Cardiac fibroblast (primary cell): ENCODE results near the gene LCE1D.

Experiments
- DNase-seq, 2 donors: peaks; one replicate each; pipeline versions ENCODE4 v3.0.0 to v3.0.0-alpha.2; 2010; ENCODE audit warnings: low read depth in 2 of 2
- H3K4me3 ChIP-seq, 2 donors: replicated peaks in 1 of 2; 1 replicate in 1 of 2; 2 replicates in 1 of 2; pipeline ENCODE4 v1.5.1; 2011; ENCODE audit warnings: low read depth in 2 of 2, low read length in 2 of 2, mild to moderate bottlenecking in 2 of 2, moderate library complexity in 1 of 2
- TF ChIP-seq, protein P1 (sequence below): IDR thresholded peaks from one replicate; pipeline ENCODE4 v1.5.1; 2011; ENCODE audit warnings: low read depth, mild to moderate bottlenecking, low read length, inconsistent platforms

LCE1D gene

GRCh38 chr1:152811050-152811449 lies 14.5 kb downstream of the LCE1D start:
- TF ChIP-seq, protein P1, sequence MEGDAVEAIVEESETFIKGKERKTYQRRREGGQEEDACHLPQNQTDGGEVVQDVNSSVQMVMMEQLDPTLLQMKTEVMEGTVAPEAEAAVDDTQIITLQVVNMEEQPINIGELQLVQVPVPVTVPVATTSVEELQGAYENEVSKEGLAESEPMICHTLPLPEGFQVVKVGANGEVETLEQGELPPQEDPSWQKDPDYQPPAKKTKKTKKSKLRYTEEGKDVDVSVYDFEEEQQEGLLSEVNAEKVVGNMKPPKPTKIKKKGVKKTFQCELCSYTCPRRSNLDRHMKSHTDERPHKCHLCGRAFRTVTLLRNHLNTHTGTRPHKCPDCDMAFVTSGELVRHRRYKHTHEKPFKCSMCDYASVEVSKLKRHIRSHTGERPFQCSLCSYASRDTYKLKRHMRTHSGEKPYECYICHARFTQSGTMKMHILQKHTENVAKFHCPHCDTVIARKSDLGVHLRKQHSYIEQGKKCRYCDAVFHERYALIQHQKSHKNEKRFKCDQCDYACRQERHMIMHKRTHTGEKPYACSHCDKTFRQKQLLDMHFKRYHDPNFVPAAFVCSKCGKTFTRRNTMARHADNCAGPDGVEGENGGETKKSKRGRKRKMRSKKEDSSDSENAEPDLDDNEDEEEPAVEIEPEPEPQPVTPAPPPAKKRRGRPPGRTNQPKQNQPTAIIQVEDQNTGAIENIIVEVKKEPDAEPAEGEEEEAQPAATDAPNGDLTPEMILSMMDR = no peak
- no peak overlapping the region for H3K4me3 ChIP-seq
- no peak for DNase-seq

- H3K4me3 ChIP-seq = no peak within 1 kb of the TSS
- TF ChIP-seq, protein P1 = no peak
- no peak for DNase-seq
These were observed 15.2 kb downstream of the LCE1D start, which contains the start of gene LCE1B for GRCh38 chr1:152811671-152812070. LCE1B (plus strand) TSS chr1:152811971; CDS start chr1:152812447, 476 bp downstream.

DNA sequence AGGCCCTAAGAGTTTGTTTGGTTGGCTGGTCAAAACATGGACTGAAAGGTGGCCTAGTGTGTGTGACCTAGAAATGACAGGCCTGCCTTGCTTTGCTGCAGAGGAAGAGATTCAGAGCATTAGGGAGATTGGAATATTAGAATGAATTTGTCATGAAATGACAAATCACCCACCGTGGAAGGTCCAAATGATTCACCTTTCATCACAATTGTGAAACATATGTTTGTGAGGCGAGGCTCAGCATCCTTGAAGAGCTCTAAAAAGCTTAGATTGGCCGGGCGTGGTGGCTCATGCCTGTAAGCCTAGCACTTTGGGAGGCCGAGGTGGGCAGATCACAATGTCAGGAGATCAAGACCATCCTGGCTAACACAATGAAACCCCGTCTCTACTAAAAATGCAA lies 20.8 kb downstream of the LCE1D start:
- TF ChIP-seq, protein P1 = no peak
- no peak overlapping the region for H3K4me3 ChIP-seq
- no peak for DNase-seq

GRCh38 chr1:152823294-152823693 lies 26.8 kb downstream of the LCE1D start:
- H3K4me3 ChIP-seq = no peak overlapping the region
- DNase-seq = no peak
- TF ChIP-seq, protein P1 = no peak

DNA sequence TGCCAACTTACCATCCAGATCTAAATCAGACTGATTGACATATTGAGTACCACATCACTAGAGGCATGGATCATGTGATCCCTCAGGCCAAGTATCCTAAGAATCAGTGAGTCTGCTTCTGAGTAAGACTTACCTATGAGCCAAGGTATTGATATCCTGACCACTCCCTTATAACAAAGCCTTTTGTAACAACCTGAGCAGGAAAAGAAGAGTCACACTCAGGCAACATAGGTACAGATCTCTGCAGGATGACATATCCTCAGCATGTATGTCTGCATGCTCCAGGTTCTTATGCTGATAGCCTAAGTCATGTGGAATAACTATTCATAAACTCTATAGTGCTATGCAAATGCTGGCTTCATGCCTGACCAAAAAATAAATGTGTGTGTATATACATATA lies 28.4 kb downstream of the LCE1D start:
- H3K4me3 ChIP-seq = no peak overlapping the region
- TF ChIP-seq, protein P1 = no peak
- DNase-seq = no peak

DNA sequence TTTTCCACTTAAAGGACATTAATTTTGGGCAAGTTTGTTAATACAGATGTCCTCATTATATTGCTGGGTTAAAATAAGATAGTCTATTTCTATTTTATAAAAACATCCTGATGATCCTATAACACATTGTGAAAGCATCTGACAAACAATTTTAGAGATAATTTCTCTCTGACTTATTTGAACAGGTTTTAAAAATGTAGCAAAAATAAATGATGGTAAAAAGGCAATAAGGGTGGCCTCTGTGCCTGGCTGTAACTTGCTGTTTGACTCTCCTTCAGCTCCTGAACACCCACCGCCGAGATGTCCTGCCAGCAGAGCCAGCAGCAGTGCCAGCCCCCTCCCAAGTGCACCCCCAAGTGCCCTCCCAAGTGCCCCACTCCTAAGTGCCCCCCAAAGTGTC lies 30.7 kb downstream of the LCE1D start, which contains the start of gene LCE1A:
TSS of gene LCE1A (plus strand) at position 301 of the 400 bp plus-strand sequence. CDS start at position 301, 0 bp downstream.
- H3K4me3 ChIP-seq = no peak within 1 kb of the TSS
- TF ChIP-seq, protein P1 = no peak
- DNase-seq = no peak

DNA sequence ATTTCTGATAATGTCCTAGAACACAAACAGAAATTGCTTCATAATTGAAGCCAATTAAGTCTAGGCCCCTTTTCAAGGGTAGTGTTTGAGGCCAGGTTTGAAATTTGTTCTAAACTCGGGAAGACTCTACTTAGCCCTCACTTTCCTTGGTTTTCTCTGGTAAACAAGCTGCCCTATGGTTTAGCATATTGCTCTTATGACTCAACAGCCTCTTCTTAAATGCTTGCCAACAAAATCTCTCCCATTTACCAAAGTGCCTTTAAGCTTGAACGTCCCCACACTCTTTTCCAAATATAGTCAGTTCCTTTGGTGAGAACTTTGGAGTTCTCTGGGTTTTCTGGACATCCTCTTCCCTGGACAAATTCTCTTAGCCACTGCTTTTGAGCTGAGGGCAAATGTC lies 40.3 kb downstream of the LCE1D start:
- TF ChIP-seq, protein P1 = no peak
- no peak for DNase-seq
- H3K4me3 ChIP-seq = no peak overlapping the region
